H9 (cell line): ENCODE results near the gene NHERF1. TPM values are rescaled to one million over a fixed set of nuclear protein-coding genes. Genes with fewer than 3 reads are reported as not detected.

Experiments used
- DNase-seq: peaks from one replicate; pipeline ENCODE4 v3.0.0-alpha.2; 2017
- H2AFZ ChIP-seq: one replicate; pipeline ENCODE4 v1.6.1; 2013; ENCODE audit warnings: mild to moderate bottlenecking, low read length, control low read depth, moderate library complexity
- H2AK5ac ChIP-seq: 2 replicates; pipeline ENCODE4 v1.6.1; 2013; ENCODE audit warnings: low read length, control low read depth, mixed read lengths; ENCODE audit not compliant: insufficient read length
- H2BK120ac ChIP-seq: one replicate; pipeline ENCODE4 v1.6.1; 2013; ENCODE audit warnings: low read depth, mild to moderate bottlenecking, low read length, control low read depth, inconsistent platforms; ENCODE audit not compliant: poor library complexity, severe bottlenecking
- H2BK12ac ChIP-seq: 2 replicates; pipeline ENCODE4 v1.6.1; 2013; ENCODE audit warnings: low read length, control low read depth, mixed read lengths, low read depth; ENCODE audit not compliant: insufficient read length
- H2BK15ac ChIP-seq: 2 replicates; pipeline ENCODE4 v1.6.1; 2013; ENCODE audit warnings: low read depth, low read length, control low read depth
- H2BK20ac ChIP-seq: one replicate; pipeline ENCODE4 v1.6.1; 2013; ENCODE audit warnings: low read depth, mild to moderate bottlenecking, low read length, control low read depth, inconsistent platforms; ENCODE audit not compliant: poor library complexity, severe bottlenecking
- H2BK5ac ChIP-seq: 2 replicates; pipeline ENCODE4 v1.6.1; 2013; ENCODE audit warnings: low read length, control low read depth, mixed read lengths; ENCODE audit not compliant: insufficient read length
- H3K14ac ChIP-seq: 2 replicates; pipeline ENCODE4 v1.6.1; 2013; ENCODE audit warnings: low read length, control low read depth; ENCODE audit not compliant: insufficient read depth
- H3K18ac ChIP-seq: 2 replicates; pipeline ENCODE4 v1.6.1; 2013; ENCODE audit warnings: low read depth, mild to moderate bottlenecking, mixed read lengths, low read length, control low read depth; ENCODE audit not compliant: insufficient read length
- H3K23ac ChIP-seq: 2 replicates; pipeline ENCODE4 v1.6.1; 2013; ENCODE audit warnings: low read length, control low read depth, mixed read lengths, low read depth; ENCODE audit not compliant: insufficient read length
- H3K23me2 ChIP-seq: 2 replicates; pipeline ENCODE4 v1.6.1; 2013; ENCODE audit warnings: low read depth, mild to moderate bottlenecking, mixed read lengths, low read length, control low read depth; ENCODE audit not compliant: insufficient read length, poor library complexity, severe bottlenecking
- H3K27ac ChIP-seq: 2 replicates; pipeline ENCODE4 v1.5.1; 2013; ENCODE audit warnings: low read length, control low read depth, mixed read lengths, low read depth; ENCODE audit not compliant: insufficient read length
- H3K27me3 ChIP-seq: 2 replicates; pipeline ENCODE4 v1.6.1; 2013; ENCODE audit warnings: low read length, control low read depth, inconsistent platforms; ENCODE audit not compliant: insufficient read depth
- H3K4ac ChIP-seq: 2 replicates; pipeline ENCODE4 v1.6.1; 2013; ENCODE audit warnings: low read depth, mild to moderate bottlenecking, control low read depth, inconsistent platforms, low read length, moderate library complexity
- H3K4me1 ChIP-seq: 2 replicates; pipeline ENCODE4 v1.6.1; 2013; ENCODE audit warnings: low read length, control low read depth, inconsistent platforms; ENCODE audit not compliant: insufficient read depth
- H3K4me2 ChIP-seq: 2 replicates; pipeline ENCODE4 v1.6.1; 2013; ENCODE audit warnings: low read length, control low read depth, mixed read lengths; ENCODE audit not compliant: insufficient read length, insufficient read depth
- H3K56ac ChIP-seq: 2 replicates; pipeline ENCODE4 v1.6.1; 2013; ENCODE audit warnings: low read depth, mild to moderate bottlenecking, mixed read lengths, low read length, control low read depth; ENCODE audit not compliant: insufficient read length
- H3K79me1 ChIP-seq: 2 replicates; pipeline ENCODE4 v1.6.1; 2013; ENCODE audit warnings: low read depth, mild to moderate bottlenecking, moderate library complexity, low read length, control low read depth, inconsistent platforms; ENCODE audit not compliant: insufficient read depth, poor library complexity, severe bottlenecking
- H3K79me2 ChIP-seq: 2 replicates; pipeline ENCODE4 v1.6.1; 2013; ENCODE audit warnings: low read length, control low read depth, inconsistent platforms; ENCODE audit not compliant: insufficient read depth
- H3K9ac ChIP-seq: 2 replicates; pipeline ENCODE4 v1.6.1; 2013; ENCODE audit warnings: low read length, control low read depth, mixed read lengths; ENCODE audit not compliant: insufficient read length; ENCODE audit errors: extremely low read depth
- H3K9me3 ChIP-seq: one replicate; pipeline ENCODE4 v1.6.1; 2013; ENCODE audit warnings: low read depth, low read length, inconsistent platforms; ENCODE audit not compliant: control insufficient read depth
- H3T11ph ChIP-seq: one replicate; pipeline ENCODE4 v1.6.1; 2013; ENCODE audit warnings: mild to moderate bottlenecking, low read length, control low read depth, inconsistent platforms
- H4K20me1 ChIP-seq: one replicate; pipeline ENCODE4 v1.6.1; 2013; ENCODE audit not compliant: control insufficient read depth, insufficient read length, insufficient read depth
- H4K5ac ChIP-seq: 2 replicates; pipeline ENCODE4 v1.6.1; 2013; ENCODE audit warnings: low read depth, mild to moderate bottlenecking, mixed read lengths, low read length, control low read depth; ENCODE audit not compliant: insufficient read length
- H4K8ac ChIP-seq: replicated peaks from 2 replicates; pipeline ENCODE4 v1.6.1; 2013; ENCODE audit warnings: low read length, control low read depth, mixed read lengths, low read depth; ENCODE audit not compliant: insufficient read length
- H4K91ac ChIP-seq: 2 replicates; pipeline ENCODE4 v1.6.1; 2013; ENCODE audit warnings: low read depth, mild to moderate bottlenecking, moderate library complexity, mixed read lengths, low read length, control low read depth; ENCODE audit not compliant: insufficient read length
- H3K27ac Mint-ChIP-seq, 3 experiments: 2 replicates in 2 of 3; 3 replicates in 1 of 3; pipeline ENCODE4 v1.8.0; 2020 to 2021; ENCODE audit warnings: mixed read lengths in 3 of 3, mild to moderate bottlenecking in 1 of 3, moderate library complexity in 1 of 3
- H3K27me3 Mint-ChIP-seq: 2 replicates; pipeline ENCODE4 v1.8.0; 2021; ENCODE audit warnings: low read depth, mild to moderate bottlenecking, moderate library complexity, mixed read lengths
- H3K36me3 Mint-ChIP-seq, 3 experiments: 2 replicates in 2 of 3; 3 replicates in 1 of 3; pipeline ENCODE4 v1.8.0; 2020 to 2021; ENCODE audit warnings: low read depth in 3 of 3, mixed read lengths in 3 of 3; ENCODE audit not compliant: insufficient read depth in 1 of 3
- H3K4me1 Mint-ChIP-seq, 2 experiments: 2 replicates each; pipeline ENCODE4 v1.8.0; 2020; ENCODE audit warnings: mixed read lengths in 2 of 2
- H3K4me3 Mint-ChIP-seq, 2 experiments: 2 replicates in 1 of 2; 3 replicates in 1 of 2; pipeline ENCODE4 v1.8.0; 2020 to 2021; ENCODE audit warnings: mild to moderate bottlenecking in 2 of 2, mixed read lengths in 2 of 2, moderate library complexity in 1 of 2
- H3K9me3 Mint-ChIP-seq, 2 experiments: 2 replicates in 1 of 2; 3 replicates in 1 of 2; pipeline ENCODE4 v1.8.0; 2020; ENCODE audit warnings: mild to moderate bottlenecking in 2 of 2, mixed read lengths in 2 of 2, moderate library complexity in 1 of 2
- WGBS: extraction: QIAGEN DNeasy Blood & Tissue Kit; methylation state at CpG from one replicate; pipeline ENCODE4 v1.1.7; 2013; ENCODE audit warnings: missing lambda C conversion rate, low lambda C conversion rate, mixed read lengths; ENCODE audit not compliant: insufficient read length; ENCODE audit errors: extremely low coverage; 5-methylcytosine and 5-hydroxymethylcytosine counted together
- total RNA-seq: library from RNA; stranded (reverse); gene quantifications from 2 replicates; pipeline ENCODE4 v1.2.1, GENCODE V29; 2021
- TF ChIP-seq, protein P1 (sequence below): fragments of 200-600 bp; sonication (generic); conservative IDR thresholded peaks from 3 replicates; pipeline ENCODE4 v1.8.0; 2021; ENCODE audit warnings: antibody characterized with exemption, mild to moderate bottlenecking

Gene NHERF1
- total RNA-seq, 1 experiment from 2014 or later, result 74.4 TPM

DNA sequence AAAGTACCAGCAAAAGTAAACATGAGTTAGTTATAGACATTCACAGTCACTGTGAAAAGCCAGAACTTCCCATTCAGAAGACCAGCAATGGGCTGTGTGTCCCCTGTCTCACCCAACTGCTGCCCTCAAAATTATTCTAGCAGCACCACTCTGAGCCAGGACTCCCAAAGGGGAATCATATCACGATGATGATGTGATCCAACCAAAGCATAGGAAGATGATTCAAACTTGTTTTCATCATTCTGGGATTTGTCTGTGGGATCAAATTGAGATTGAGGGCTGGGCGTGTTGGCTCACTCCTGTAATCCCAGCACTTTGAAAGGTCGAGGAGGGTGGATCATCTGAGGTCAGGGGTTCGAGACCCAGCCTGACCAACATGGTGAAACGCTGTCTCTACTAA is 34.1 kb downstream of the NHERF1 start:
- no peak overlapping the region for H3K23ac ChIP-seq
- no peak overlapping the region for H3K14ac ChIP-seq
- no peak overlapping the region for H2BK15ac ChIP-seq
- Mint-ChIP-seq H3K9me3 (no peaks in the 10 kb centered on the region), H3K27me3 (no peaks in the 10 kb centered on the region), H3K4me1 (peaks cover 15 to 25% of the 10 kb centered on the region in 2 experiments), H3K4me3 (no peak overlapping the region; a peak in 1 of 5 replicates), H3K36me3 (peaks cover 0 to 31% (median 4%) of the 10 kb centered on the region in 3 experiments; a peak in 6 of 7 replicates), H3K27ac (peak overlapping the region in 1 of 3 experiments; percentile 75; a peak in 1 of 7 replicates)
- H2AFZ ChIP-seq, result no peak overlapping the region
- no peak overlapping the region for H4K91ac ChIP-seq
- H2BK120ac ChIP-seq, result no peak overlapping the region
- no peaks in the 10 kb centered on the region for H3K79me2 ChIP-seq
- H3K79me1 ChIP-seq, result no peaks in the 10 kb centered on the region
- H2BK20ac ChIP-seq, result no peak overlapping the region
- no peak for DNase-seq
- no peak overlapping the region for H2AK5ac ChIP-seq
- no peak overlapping the region for H2BK12ac ChIP-seq
- no peak overlapping the region for H3K56ac ChIP-seq
- TF ChIP-seq, protein P1, sequence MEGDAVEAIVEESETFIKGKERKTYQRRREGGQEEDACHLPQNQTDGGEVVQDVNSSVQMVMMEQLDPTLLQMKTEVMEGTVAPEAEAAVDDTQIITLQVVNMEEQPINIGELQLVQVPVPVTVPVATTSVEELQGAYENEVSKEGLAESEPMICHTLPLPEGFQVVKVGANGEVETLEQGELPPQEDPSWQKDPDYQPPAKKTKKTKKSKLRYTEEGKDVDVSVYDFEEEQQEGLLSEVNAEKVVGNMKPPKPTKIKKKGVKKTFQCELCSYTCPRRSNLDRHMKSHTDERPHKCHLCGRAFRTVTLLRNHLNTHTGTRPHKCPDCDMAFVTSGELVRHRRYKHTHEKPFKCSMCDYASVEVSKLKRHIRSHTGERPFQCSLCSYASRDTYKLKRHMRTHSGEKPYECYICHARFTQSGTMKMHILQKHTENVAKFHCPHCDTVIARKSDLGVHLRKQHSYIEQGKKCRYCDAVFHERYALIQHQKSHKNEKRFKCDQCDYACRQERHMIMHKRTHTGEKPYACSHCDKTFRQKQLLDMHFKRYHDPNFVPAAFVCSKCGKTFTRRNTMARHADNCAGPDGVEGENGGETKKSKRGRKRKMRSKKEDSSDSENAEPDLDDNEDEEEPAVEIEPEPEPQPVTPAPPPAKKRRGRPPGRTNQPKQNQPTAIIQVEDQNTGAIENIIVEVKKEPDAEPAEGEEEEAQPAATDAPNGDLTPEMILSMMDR, result no peak
- H3K23me2 ChIP-seq, result no peaks in the 10 kb centered on the region
- no peaks in the 10 kb centered on the region for H4K20me1 ChIP-seq
- H3K4ac ChIP-seq, result no peak overlapping the region
- H3K4me2 ChIP-seq, result no peak overlapping the region
- H3K4me1 ChIP-seq, result no peaks in the 10 kb centered on the region; the same call in 1 of the 2 replicates
- H4K5ac ChIP-seq, result no peak overlapping the region
- H2BK5ac ChIP-seq, result no peak overlapping the region
- no peak overlapping the region for H3K27ac ChIP-seq
- no peak overlapping the region for H3T11ph ChIP-seq
- H3K18ac ChIP-seq, result no peak overlapping the region
- H3K9ac ChIP-seq, result no peak overlapping the region
- no peak overlapping the region for H4K8ac ChIP-seq
- no CpG with 5 or more reads among the region's 5 CpGs for WGBS
- no peaks in the 10 kb centered on the region for H3K27me3 ChIP-seq
- H3K9me3 ChIP-seq, result no peaks in the 10 kb centered on the region
